ENCODE results near the gene PPP1R14D.
"Not testable (repeated sequence)": the region's sequence is repeated elsewhere in the genome, so short reads cannot be mapped to it uniquely, and the experiment has no call there.

PPP1R14D gene

DNA sequence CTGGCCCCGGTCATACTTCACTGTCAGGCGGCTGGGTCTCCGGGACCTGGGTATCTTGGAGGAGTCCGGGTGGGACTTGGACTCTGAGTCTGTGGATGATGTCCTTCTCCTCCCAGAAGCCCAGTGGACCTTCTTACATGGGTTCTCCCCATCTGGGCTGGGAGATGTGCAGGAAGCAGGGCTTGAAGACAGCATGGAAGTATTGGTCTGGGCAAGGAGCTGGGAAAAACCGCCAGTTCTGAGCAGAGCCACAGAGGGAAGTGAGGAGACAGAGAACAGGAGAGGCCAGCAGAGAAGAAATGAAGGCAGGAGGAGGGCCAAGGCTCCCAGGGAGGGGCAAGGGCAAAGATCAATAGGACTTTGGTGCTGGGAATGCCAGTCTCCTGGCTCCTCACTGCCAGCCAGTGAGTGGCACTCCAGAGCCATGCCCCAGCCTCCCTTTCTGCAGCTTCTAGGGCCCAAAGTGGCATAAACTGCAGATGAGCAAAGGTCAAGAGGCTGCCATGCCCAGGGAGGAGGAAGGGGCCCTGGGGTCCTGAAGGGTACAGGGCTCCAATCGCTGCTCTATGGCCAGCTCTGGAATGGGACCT lies at the start of gene PPP1R14D:
Gene PPP1R14D (minus strand): TSS at position 262 of the 590 bp plus-strand sequence. CDS start 67 bp downstream, at position 195.
- in situ Hi-C loops (cut with MboI; ENCODE audit: low sequenced_read_pairs): no loop called here

DNA sequence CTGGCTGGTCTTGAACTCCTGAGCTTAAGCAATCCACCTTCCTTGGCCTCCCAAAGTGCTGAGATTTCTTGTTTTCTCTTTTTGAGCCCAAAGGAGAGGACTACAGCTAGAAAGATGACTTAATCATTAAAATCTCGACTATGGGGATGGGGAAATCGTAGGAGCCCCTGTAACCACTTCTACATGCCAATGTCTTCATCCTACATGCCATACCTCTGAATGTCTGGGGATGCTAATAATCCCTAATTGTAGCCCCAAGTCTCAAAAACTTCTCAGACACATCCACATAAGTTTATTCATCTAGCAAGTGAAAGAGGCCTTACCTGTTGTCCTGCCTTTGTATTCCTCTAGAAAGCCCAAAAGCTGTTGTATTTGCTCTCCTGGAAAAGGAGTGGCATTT lies 49.2 kb upstream of the PPP1R14D start:
- in situ Hi-C loops (cut with MboI; ENCODE audit: low sequenced_read_pairs): no loop called here

DNA sequence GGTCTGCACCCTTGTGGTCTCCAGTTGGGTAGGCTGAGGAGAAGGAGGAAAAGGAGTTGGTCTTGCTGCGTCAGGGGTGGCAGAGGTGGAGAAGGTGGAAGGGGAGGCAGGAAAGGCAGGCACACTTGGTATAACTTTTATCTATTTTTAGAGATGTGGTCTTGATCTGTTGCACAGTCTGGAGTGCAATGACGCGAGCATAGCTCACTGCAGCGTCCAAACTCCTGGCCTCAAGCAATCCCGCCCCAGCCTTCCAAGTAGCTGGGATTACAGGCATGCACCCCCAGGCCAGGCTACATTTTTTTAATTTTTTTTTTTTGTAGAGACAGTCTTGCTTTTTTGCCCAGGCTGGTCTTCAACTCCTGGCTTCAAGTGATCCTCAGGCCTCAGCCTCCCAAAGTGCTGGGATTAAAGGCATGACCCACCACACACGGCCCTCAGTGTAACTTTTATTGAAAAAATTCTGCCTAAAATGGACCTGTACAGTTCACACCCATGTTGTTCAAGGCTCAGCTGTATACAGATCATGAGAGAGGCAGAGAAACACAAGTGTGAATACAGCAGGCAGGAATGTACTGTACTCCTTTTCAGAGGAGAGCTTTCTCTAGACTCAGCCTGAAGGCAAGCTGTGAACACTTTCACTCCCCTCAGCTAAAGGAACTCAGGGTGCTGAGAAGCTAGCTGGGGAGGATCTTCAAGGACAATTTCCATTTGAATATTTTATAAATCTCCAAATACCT lies 47.7 kb upstream of the PPP1R14D start:
- in situ Hi-C loops (cut with MboI; ENCODE audit: low sequenced_read_pairs): no loop called here

GRCh38 chr15:40873694-40874561 lies 45.4 kb upstream of the PPP1R14D start, which contains the start of gene RHOV:
TSS of gene RHOV (minus strand) at chr15:40874234. CDS start at chr15:40874139, 95 bp downstream.
- in situ Hi-C loops (cut with MboI; ENCODE audit: low sequenced_read_pairs): no loop called here

DNA sequence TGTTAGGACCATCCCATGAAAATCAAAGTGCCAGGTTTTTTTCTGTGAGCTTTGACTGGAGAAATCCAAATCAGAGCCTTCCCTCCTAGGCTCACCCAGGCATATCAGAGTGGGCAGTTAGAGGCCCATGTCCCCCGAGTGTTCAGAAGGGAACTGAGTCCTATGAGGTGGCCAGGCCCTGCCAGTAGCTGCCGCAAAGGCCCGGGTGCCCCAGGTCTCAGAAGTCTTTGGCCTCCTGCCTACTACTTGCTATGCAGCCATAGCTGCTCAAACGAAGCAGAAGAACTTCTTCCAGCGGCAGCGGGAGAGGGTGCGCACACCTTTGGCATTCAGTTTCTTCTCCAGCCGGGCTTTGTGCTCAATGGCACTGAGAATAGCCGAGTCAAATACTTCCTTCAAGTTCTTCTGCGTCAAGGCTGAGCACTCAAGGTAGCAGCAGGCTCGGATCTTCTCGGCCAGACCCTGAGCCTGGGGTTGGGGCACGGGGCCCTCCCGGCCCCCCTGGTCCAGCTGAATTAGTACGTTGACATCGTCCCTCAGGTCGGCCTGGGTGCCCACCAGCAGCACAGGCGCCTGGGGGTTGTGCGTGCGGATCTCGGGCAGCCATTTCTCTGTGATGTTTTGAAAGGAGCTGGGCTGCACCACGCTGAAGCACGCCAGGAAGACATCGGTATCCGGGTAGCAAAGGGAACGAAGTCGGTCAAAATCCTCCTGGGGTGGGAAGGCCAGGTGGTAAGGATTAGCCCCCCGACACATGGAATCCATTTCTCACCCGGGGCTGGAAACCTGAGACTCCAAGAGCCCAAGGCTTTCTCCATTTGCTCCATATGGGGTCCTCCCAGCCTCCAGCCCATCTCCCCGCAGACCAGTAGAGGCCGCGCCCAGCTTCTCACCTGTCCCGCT lies 44.5 kb upstream of the PPP1R14D start:
- in situ Hi-C loops (cut with MboI; ENCODE audit: low sequenced_read_pairs): no loop called here

DNA sequence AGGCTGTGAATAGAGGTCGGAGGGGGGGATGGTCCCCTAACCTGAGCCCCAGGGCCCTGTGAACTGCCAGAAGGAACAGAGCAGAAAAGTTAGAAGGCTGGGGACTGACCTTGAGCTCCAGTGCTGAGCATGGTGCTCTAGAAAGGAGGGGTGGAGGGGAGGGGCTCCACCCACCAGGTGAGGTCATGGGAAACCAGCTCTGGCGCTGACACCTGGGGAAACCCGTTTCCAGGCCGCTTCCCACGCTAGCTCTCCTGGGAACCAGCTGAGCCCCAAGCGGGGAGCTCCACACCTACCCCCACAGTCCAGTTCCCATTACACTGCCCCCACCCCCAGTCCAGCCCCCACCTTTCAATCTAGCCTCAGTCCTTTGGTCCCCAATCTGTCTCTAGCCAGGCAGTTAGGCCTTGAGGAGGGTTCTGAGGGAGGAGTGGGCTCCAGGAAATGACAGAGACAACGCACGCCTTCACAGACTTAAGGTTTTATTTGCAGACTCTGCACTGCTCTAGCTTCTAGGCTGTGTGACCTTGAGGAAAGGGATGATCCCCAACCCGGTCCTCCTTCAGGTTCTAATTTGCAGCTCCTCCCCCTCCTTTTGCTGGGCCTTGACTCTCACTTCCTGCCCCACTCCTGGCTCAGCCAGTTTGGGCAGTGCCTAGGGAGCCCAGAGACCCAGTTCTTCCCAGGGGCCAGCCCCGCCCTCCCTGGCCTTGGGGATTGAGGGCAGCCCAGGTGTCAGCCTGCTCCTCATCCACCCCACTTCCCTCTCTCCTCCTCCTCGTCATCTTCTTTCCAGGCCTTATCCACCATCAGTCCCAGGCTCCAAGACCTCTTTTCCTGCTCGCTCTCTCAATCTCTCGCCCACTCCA lies 43.5 kb upstream of the PPP1R14D start:
- in situ Hi-C loops (cut with MboI; ENCODE audit: low sequenced_read_pairs): no loop called here

GRCh38 chr15:40870716-40871115 lies 42.2 kb upstream of the PPP1R14D start:
- in situ Hi-C loops (cut with MboI; ENCODE audit: low sequenced_read_pairs): no loop called here

DNA sequence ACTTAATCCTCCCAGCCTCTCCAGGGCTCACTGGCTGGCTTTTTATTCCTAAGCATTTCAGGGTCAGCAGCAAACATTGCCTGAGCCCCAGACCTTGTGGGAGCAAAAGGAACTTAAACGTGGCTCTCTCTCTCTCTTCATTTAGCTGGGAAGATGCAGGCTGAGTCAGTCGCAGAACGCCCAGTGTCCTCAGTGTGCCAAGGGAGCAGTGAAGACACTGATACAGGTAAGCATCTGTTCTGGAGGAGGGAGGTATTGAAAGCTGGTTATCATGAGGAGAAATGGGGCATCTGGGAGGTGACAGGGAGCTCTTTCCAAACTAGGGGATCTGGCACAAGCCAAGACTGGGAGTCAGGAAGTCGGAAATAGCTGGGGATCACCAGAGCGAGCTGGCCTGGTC lies 41.2 kb upstream of the PPP1R14D start:
- in situ Hi-C loops (cut with MboI; ENCODE audit: low sequenced_read_pairs): no loop called here

DNA sequence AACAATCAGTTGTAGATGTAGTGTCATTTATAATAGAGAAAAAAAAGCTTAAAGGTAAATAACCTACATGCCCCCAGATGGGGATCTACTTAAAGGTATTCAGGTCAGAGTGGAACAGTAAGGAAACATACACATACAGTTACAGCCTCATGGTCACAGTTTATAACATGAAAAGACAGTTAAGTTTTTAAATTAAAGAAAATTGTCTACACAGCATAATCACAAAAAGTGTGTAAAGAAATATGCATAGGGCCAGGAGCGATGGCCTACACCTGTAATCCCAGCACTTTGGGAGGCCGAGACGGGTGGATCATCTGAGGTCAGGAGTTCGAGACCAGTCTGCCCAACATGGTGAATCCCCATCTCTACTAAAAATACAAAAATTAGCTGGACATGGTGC lies 38.7 kb upstream of the PPP1R14D start:
- in situ Hi-C loops (cut with MboI; ENCODE audit: low sequenced_read_pairs): no loop called here

DNA sequence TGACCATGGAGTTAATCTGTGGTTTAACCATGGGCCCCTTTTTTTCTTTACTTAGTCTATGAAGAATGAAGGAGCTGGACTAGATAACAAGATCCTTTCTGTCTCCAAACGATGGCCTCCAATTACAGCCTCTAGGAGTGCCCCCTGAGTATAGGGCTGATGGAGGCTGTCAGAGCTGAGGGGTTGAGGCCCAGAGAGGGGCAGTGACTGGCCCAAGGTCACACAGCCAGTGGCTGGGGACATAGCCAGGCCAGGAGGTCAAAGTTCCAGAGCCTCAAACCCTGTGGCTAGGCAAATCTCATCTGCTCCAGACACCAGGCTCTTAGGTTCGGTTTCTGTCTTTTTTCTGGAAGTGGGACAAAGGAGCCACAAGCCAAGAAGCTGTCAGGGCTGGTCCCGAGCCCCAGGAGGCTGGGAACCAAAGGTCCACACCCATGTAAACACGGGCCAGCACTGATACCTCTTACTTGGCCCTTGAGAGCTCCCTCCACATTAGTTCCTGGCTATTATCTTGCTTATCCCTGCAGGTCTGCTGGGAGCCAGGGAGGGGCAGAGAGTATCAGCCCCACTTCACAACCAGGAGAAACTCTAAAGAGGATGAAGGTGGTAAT lies 35.3 kb upstream of the PPP1R14D start:
- in situ Hi-C loops (cut with MboI; ENCODE audit: low sequenced_read_pairs): no loop called here

DNA sequence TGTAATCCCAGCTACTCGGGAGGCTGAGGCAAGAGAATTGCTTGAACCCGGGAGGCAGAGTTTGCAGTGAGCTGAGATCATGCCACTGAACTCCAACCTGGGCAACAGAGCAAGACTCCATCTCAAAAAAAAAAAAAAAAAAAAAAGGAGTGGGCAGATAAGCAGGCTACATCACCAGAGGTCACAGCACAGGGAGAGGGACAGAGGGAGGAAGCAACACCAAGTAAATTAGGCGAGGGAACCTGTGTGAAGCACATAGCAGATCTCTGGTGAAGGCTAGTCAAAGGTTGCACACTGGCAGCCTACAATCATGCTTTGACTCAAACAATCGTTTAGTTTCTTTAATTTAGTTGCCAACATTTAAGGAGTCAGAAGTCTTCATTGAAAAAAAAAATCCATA lies 32.6 kb upstream of the PPP1R14D start:
- in situ Hi-C loops (cut with MboI; ENCODE audit: low sequenced_read_pairs): not testable (repeated sequence)

DNA sequence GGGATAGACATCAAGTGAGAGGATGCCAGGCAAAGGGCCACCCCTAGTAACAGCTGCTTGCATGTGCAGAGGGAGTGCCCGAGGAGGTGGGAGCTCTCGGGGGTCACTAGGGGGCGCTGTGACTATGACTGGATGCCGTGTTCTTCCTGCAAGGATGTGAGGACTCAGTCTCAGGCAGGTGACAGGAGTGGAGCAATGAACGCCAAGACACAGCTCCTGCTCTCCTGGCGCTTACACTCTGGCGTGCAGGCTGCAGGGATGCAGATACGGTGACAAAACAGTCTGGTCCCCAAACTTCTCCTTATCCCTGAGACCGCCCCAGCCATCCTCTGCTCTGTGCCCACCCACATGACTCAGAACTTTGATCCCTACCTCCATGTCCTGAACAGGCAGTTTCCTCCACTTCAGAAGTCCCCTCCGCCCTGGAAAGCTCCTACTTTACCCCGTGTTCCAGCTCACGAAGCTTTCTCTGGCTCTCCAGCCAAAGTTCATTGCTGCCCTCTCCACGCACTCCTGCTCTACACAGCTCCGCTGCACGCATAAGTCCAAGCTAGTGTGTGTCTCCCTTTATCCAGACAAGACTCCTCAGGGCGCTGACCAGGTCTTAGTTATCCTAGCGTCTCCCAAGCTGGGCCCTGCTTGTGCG lies 30.8 kb upstream of the PPP1R14D start:
- in situ Hi-C loops (cut with MboI; ENCODE audit: low sequenced_read_pairs): no loop called here

DNA sequence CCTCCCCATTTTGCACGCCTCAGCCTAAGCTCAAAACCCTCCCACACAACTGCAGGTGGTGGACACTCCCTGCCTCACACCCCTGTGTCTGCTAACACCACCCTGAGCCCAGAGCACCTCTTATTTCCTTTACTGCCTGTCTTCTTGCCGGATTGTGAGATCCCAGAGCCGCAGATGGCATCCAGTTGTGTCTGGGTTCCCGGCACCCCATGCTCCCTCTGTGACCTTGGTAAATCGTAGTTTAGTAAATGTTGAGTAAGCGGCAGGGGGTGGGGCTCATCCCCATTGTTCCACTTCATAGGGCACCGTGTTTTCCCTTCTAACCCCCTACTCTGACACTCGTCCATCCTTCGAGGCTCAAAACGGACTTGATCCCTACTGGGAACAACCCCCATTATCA lies 30.2 kb upstream of the PPP1R14D start:
- in situ Hi-C loops (cut with MboI; ENCODE audit: low sequenced_read_pairs): no loop called here

DNA sequence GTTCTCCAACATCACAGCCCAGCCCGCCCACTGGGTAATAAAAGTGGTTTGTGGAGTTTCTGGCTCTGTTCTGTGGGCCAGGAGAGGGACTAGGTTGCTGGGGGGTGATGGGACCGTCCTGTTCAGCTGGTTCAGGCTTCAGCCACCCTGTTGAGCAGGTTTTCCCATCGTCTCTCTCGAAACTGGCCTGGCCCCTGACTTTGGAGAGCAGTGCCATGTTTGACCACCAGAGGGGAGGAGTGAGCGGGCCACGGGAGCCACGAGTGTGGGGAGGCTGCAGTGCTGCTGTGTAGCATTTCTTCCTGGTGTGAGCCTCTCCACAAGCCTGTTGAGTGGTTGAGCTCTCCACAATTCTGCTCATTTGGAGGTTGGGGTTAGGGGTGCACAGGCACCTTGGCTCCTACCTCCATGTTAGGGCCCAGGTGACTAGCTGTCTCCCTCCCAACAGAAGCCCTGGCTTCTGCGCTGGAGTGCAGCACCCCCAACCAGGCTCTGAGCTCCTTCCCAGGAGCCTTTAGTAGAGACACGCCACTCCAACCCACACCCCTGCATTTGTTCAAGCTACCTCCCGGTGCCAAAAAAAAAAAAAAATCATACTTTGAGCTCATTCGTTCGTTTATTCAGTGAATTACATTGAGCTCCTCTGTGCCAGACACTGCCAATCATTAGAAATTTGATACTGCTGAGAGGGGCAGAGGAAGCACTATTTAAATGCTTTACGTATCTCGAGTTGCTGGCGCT lies 29.3 kb upstream of the PPP1R14D start:
- in situ Hi-C loops (cut with MboI; ENCODE audit: low sequenced_read_pairs): no loop called here

DNA sequence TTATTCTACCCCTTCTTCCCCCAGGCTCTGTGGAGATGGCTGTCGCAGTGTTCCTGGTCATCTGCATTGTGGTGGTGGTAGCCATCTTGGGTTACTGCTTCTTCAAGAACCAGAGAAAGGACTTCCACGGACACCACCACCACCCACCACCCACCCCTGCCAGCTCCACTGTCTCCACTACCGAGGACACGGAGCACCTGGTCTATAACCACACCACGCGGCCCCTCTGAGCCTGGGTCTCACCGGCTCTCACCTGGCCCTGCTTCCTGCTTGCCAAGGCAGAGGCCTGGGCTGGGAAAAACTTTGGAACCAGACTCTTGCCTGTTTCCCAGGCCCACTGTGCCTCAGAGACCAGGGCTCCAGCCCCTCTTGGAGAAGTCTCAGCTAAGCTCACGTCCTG lies 28.2 kb upstream of the PPP1R14D start:
- in situ Hi-C loops (cut with MboI; ENCODE audit: low sequenced_read_pairs): no loop called here

DNA sequence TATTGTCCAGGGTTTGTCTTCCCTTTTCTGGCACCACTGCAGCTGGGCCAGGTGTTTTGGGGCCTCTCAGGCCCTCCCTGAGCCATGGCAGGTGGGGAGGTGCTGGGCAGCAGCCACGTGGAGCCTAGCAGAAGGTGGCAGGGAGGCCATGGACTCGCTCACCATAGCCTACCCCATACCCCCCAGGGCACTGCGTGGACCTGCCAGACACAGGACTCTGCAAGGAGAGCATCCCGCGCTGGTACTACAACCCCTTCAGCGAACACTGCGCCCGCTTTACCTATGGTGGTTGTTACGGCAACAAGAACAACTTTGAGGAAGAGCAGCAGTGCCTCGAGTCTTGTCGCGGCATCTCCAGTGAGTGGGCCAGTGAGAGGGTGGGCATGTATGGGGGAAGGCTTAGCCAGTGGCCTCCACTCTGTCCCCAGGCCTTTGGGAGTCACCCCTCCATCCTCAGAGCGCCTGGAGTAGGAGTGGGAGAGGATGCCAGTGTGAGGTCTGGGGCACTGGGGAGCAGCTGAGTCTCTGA lies 27.3 kb upstream of the PPP1R14D start:
- in situ Hi-C loops (cut with MboI; ENCODE audit: low sequenced_read_pairs): no loop called here

DNA sequence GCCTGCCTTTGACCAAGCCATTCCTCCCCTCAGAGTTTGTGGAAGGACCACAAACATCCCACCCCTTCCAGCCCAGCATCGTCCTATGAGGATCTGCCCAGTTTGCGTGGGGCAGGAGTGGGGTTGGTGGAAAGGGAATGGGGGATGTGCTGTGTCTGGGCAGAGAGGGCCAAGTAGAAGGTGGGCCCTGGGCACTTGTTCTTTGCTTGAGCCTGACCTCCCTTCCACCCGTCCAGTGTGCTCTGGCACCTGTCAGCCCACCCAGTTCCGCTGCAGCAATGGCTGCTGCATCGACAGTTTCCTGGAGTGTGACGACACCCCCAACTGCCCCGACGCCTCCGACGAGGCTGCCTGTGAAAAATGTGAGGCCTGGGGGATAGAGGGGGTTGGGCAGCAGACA lies 25.7 kb upstream of the PPP1R14D start:
- in situ Hi-C loops (cut with MboI; ENCODE audit: low sequenced_read_pairs): no loop called here
